Left ventricle myocardium inferior (tissue), 1 donor: Measurements from ENCODE around the gene EIF5. TPM values are rescaled to one million over a fixed set of nuclear protein-coding genes. Genes with fewer than 3 reads are reported as not detected.

ENCODE experiments used
- DNase-seq: peaks from one replicate; pipeline ENCODE4 v3.0.0-alpha.2; 2020
- H3K27ac ChIP-seq: fragments of 200-600 bp; replicated peaks from 2 replicates; pipeline ENCODE4 v1.8.0; 2021
- H3K27me3 ChIP-seq: fragments of 200-600 bp; 2 replicates; pipeline ENCODE4 v1.8.0; 2021; ENCODE audit warnings: low read depth
- H3K36me3 ChIP-seq: fragments of 200-600 bp; 2 replicates; pipeline ENCODE4 v1.8.0; 2021
- H3K4me1 ChIP-seq: fragments of 200-600 bp; 2 replicates; pipeline ENCODE4 v1.8.0; 2021
- H3K4me3 ChIP-seq: fragments of 200-600 bp; 2 replicates; pipeline ENCODE4 v1.8.0; 2021; ENCODE audit warnings: mild to moderate bottlenecking, moderate library complexity
- H3K9me3 ChIP-seq: fragments of 200-600 bp; replicated peaks from 2 replicates; pipeline ENCODE4 v1.8.0; 2021
- CTCF ChIP-seq: fragments of 200-600 bp; IDR thresholded peaks from 2 replicates; pipeline ENCODE4 v1.8.0; 2021; ENCODE audit warnings: antibody characterized with exemption, mild to moderate bottlenecking, borderline replicate concordance
- intact Hi-C: fragments of 100-400 bp; cut with micrococcal nuclease; formaldehyde crosslinking; loops from one replicate; pipeline ENCODE4 v1.11.0; 2022
- total RNA-seq: library from RNA; stranded (reverse); fragmentation: NEBNext Ultra II Directional; extraction: Animal tissue kit (Norgen Biotek cat#: 25700); gene quantifications from one replicate; pipeline ENCODE4 v1.2.1, GENCODE V29; 2021
- donor health status: DM: no; HTN: yes; CAD: no; lungs with severe emphysema.

Gene EIF5
- total RNA-seq, 1 donor from 2014 or later: 260 TPM

- H3K4me3 ChIP-seq: no peak overlapping the region
- H3K27ac ChIP-seq: no peak overlapping the region
- no peaks in the 10 kb centered on the region for H3K9me3 ChIP-seq
- no peak for DNase-seq
- no peaks in the 10 kb centered on the region for H3K27me3 ChIP-seq
- no peak for TF ChIP-seq CTCF
- intact Hi-C loops: no loop called here
- peaks cover 4% of the 10 kb centered on the region for H3K36me3 ChIP-seq
- H3K4me1 ChIP-seq: peaks cover 28% of the 10 kb centered on the region
These were observed 3.5 kb upstream of the EIF5 start for GRCh38 chr14:103330536-103330935.

- peak overlapping the region; percentile 98 for H3K4me3 ChIP-seq
- H3K27me3 ChIP-seq: no peaks in the 10 kb centered on the region
- peaks cover 22% of the 10 kb centered on the region for H3K36me3 ChIP-seq
- no peaks in the 10 kb centered on the region for H3K9me3 ChIP-seq
- DNase-seq: no peak
- peaks cover 46% of the 10 kb centered on the region for H3K4me1 ChIP-seq
- no peak for TF ChIP-seq CTCF
- peak overlapping the region; percentile 100 for H3K27ac ChIP-seq
- intact Hi-C loops: no loop called here
These were observed 1.7 kb upstream of the EIF5 start for GRCh38 chr14:103332143-103332919.

- H3K4me1 ChIP-seq: peaks cover 69% of the 10 kb centered on the region
- TF ChIP-seq CTCF: no peak
- peak overlapping the region; percentile 100 for H3K27ac ChIP-seq
- intact Hi-C loops: no loop called here
- H3K9me3 ChIP-seq: no peaks in the 10 kb centered on the region
- DNase-seq: peak; percentile 57
- H3K4me3 ChIP-seq: peak overlapping the region; percentile 98
- peaks cover 48% of the 10 kb centered on the region for H3K36me3 ChIP-seq
- H3K27me3 ChIP-seq: no peaks in the 10 kb centered on the region
These were observed 896 bp downstream of the EIF5 start for GRCh38 chr14:103334644-103335622.

GRCh38 chr14:103336191-103336590, 2.2 kb downstream of the EIF5 start:
- Histone ChIP-seq H3K4me3 (peak overlapping the region; percentile 98), H3K36me3 (peaks cover 61% of the 10 kb centered on the region), H3K4me1 (peaks cover 82% of the 10 kb centered on the region), H3K27me3 (no peaks in the 10 kb centered on the region), H3K27ac (peak overlapping the region; percentile 100), H3K9me3 (no peaks in the 10 kb centered on the region)
- no peak for DNase-seq
- intact Hi-C loops: no loop called here
- no peak for TF ChIP-seq CTCF

- H3K36me3 ChIP-seq: peaks cover 77% of the 10 kb centered on the region
- H3K27me3 ChIP-seq: no peaks in the 10 kb centered on the region
- no peak overlapping the region for H3K4me3 ChIP-seq
- DNase-seq: no peak
- no peak for TF ChIP-seq CTCF
- H3K9me3 ChIP-seq: no peaks in the 10 kb centered on the region
- intact Hi-C loops: no loop called here
- peaks cover 90% of the 10 kb centered on the region for H3K4me1 ChIP-seq
- no peak overlapping the region for H3K27ac ChIP-seq
These were observed 3.8 kb downstream of the EIF5 start for GRCh38 chr14:103337794-103338193.
